ENCODE measurements around the gene MCAM. TPM values are rescaled to one million over a fixed set of nuclear protein-coding genes. Genes with fewer than 3 reads are reported as not detected.

MCAM gene
- total RNA-seq, 1 donor from 2014 or later: 44.7 TPM

- ATAC-seq (peak; percentile 7), DNase-seq (no peak)
- intact Hi-C loops (cut with micrococcal nuclease): no loop called here
Measured at GRCh38 chr11:119347242-119347641, 30.3 kb upstream of the MCAM start.

DNA sequence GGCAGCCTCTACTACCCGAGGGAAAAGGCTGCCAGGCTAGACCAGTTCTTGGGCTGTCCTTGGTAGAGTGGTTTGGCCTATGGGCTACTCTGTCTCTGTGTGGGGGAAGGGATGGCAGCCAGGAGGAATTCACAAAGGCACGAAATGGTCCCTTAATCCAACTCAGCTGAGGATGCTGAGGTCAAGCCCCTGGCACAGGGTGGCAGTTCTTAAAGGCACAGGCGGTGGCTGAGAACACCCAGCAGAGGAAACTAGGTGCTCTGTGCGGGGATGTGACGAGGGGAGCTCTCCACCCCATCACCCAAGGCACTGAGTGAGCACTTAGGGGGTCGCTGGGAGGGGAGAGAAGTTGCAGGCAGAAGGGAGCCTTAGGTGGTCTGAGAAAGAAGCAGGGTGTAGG, 29.7 kb upstream of the MCAM start, which contains the start of gene MFRP:
TSS of gene MFRP (minus strand) at position 101 of the 400 bp plus-strand sequence. CDS start 192 bp downstream, outside the sequence.
- intact Hi-C loops (cut with micrococcal nuclease): no loop called here
- no peak for DNase-seq
- ATAC-seq: no peak

DNA sequence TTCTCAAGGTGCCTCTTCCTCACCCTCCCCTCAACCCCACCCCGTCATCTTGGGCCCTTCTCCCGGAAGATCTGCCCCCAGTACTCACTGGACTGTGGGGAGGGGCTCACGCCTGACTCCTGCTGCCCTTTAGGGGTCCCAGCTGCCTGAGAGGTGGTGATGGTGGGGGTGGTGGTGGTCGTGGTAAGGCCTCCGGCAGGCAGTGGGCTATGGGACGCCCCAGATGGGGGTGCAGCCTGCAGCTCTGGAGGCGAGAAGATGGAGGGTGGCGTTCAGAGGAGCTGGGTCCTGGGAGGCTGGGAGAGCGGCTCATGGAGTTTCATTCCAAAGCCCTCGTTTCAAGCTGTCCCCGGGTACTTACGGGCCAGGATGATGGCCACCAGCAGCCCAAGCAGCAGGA, 28.8 kb upstream of the MCAM start:
- DNase-seq (no peak), ATAC-seq (no peak)
- intact Hi-C loops (cut with micrococcal nuclease): no loop called here

GRCh38 chr11:119344291-119345010, 27.5 kb upstream of the MCAM start:
- no peak for DNase-seq
- no peak for ATAC-seq
- intact Hi-C loops (cut with micrococcal nuclease): no loop called here

GRCh38 chr11:119343726-119344125, 26.8 kb upstream of the MCAM start:
- DNase-seq (no peak), ATAC-seq (no peak)
- intact Hi-C loops (cut with micrococcal nuclease): no loop called here

DNA sequence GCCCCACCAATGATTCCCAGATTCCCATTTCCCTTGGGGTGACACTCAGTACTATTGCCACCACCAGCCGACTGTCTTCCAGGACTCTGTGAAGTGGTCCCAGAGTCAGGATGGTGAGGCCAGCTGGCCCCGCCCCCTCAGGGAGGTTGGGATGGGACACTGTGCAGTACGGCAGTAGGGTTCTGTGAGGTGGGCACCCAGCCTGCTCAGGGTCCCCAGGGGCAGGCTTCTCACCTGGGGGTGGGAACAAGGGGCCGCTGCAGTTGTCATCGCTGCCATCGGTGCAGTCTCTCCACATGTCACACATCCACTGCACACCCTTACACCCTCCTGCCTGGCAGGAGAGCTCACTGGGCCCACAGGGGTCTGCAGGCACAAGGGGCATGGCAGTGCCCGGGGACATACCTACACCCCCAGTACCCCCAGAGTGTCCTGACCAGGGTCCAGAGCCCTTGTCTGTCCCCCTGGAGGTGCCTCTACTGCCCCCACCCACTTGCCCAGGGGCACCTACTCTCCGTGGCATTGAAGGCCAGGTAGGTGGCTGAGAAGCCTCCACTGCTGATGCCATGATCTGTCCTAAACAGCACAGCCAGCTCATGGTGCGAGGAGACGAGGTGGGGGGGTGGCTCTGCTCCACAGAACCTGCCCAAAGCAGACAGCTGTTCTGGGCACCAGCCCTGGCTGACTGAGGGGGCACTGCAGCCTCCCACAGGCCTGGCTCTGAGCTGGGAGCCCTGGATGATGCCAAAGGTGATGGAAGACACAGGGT, 25.6 kb upstream of the MCAM start:
- intact Hi-C loops (cut with micrococcal nuclease): no loop called here
- DNase-seq: no peak
- ATAC-seq: no peak

DNA sequence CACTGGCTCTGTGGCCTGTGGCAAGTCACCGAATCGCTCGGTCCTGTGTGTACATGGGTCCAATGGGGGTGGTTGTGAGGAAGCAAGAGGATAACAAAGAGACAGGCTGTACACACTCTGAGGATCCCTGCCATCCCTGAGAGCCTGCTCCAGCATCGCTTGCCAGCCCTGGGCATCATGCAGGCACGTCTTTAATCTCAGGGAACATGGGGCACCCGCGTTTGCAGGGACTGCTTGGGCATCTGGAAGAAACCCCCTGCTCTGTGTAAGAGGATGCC, 25.0 kb upstream of the MCAM start:
- no peak for ATAC-seq
- intact Hi-C loops (cut with micrococcal nuclease): no loop called here
- DNase-seq: no peak

GRCh38 chr11:119341222-119342022, 24.5 kb upstream of the MCAM start:
- DNase-seq (no peak), ATAC-seq (no peak)
- intact Hi-C loops (cut with micrococcal nuclease): no loop called here

DNA sequence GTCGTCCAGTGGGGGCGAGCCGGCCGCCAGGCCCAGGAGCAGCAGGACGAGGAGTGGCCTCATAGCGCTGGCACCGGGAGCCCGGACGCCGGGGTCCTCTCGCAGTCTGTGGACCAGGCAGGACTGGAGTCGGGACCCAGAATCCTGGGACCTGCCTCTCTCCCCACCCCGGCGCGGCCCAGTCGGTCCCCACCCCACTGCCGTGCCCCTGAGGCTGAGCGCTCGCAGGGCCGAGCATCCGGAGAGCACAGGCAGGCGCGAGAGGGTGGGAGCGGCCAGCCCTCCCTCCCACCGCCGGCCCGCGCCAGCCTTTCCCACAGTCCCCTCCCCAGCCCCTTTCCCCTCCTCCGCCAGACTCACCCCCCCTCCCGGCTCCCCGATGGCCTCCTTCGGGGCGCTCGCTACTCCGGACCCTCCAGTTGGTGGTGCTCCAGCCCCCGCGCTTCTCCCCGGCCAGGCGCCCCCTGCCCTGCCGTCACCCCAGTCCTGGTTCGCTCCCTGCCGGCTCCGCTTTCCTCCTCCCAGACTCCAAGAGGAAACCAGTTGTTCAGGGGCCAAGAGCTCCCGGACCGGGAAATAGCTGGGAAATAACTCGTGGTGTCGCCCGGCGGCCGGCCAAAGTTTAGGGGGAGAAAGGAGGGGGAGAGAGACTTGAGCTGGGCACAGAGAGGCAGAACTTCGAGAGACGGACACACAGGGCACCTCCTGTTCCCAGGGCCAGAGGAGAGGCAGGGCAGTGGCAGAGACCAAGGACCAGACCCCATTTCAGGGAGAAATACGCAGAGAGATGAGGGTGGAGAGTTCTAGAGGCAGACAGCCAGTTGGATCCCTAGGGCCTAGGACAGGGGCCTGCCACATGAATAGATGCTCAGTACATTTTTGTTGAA, 23.6 kb upstream of the MCAM start, which contains the start of gene C1QTNF5:
TSS of gene C1QTNF5 (minus strand) at position 549 of the 887 bp plus-strand sequence. CDS start at position 63, 486 bp downstream.
- ATAC-seq: peak; percentile 65
- intact Hi-C loops (cut with micrococcal nuclease): no loop called here
- peak; percentile 91 for DNase-seq

- DNase-seq: peak; percentile 88
- ATAC-seq: peak; percentile 78
- intact Hi-C loops (cut with micrococcal nuclease): no loop called here
Measured at GRCh38 chr11:119339589-119340334, 22.8 kb upstream of the MCAM start.

- peak; percentile 8 for ATAC-seq
- intact Hi-C loops (cut with micrococcal nuclease): no loop called here
- DNase-seq: peak; percentile 56
Measured at GRCh38 chr11:119338965-119339588, 22.1 kb upstream of the MCAM start.

- ATAC-seq (peak; percentile 16), DNase-seq (peak; percentile 71)
- intact Hi-C loops (cut with micrococcal nuclease): no loop called here
Measured at GRCh38 chr11:119338318-119338890, 21.5 kb upstream of the MCAM start.

DNA sequence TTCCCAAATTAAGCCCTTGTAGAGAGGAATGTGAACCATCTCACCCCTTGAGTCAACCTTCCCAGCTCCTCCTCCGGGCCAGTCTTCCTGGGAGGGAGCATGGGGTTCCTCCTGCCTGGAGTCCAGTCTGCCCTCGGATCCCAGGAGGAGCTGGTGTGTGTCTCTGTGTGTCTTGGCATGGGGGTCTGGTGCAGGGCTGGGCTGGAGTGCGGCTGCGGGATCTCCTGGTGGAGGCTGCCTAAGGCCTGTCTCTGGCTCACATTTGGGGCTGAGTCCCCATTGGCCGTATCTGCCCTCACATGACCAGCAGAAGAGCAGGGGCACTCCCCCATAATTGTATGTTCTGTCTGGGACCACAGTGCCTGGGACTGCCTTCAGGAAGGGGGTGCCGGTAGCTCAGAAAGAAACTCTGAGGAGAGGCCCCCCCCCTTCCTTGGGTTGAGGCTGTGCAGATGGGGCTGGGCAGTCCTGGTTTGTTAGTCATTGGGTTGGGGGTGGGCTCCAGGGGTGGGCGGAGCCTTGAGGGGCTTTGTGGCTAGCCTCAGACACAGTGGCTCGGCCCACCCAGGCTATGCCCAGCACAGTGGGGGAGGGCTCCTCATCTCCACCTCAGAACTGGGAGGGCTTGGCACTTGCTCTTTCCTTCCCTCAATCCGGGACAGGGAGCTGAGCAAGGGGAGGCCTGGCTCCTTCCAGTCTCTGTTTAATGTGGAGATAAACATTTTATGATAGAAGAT, 20.8 kb upstream of the MCAM start:
- ATAC-seq: no peak
- intact Hi-C loops (cut with micrococcal nuclease): no loop called here
- DNase-seq: no peak

GRCh38 chr11:119336744-119337469, 20.0 kb upstream of the MCAM start:
- intact Hi-C loops (cut with micrococcal nuclease): no loop called here
- no peak for ATAC-seq
- no peak for DNase-seq

- DNase-seq (peak; percentile 50), ATAC-seq (no peak)
- intact Hi-C loops (cut with micrococcal nuclease): no loop called here
Measured at GRCh38 chr11:119335655-119336543, 19.0 kb upstream of the MCAM start.

Measured in left ventricle myocardium superior (tissue), 1 donor.